HepG2 (cell line): ENCODE measurements around the gene NAT9. TPM values are rescaled to one million over a fixed set of nuclear protein-coding genes. Genes with fewer than 3 reads are reported as not detected.
A peak's percentile ranks its signal among the peaks of the same experiment; 100 is the strongest.

ENCODE experiments used
- ARNT2 ChIP-seq: sonication (generic); formaldehyde crosslinking; IDR thresholded peaks from 2 replicates; pipeline ENCODE4 v1.8.0; 2022; ENCODE audit warnings: mild to moderate bottlenecking, low read depth, missing genetic modification reagents, moderate library complexity
- ISX ChIP-seq: sonication (generic); formaldehyde crosslinking; conservative IDR thresholded peaks from 2 replicates; pipeline ENCODE4 v1.5.0; 2020; ENCODE audit warnings: missing genetic modification reagents
- KDM3A ChIP-seq: IDR thresholded peaks from 2 replicates; pipeline ENCODE4 v1.6.1; 2018; ENCODE audit warnings: low read depth, missing compliant biosample characterization
- MED13 ChIP-seq: sonication (generic); formaldehyde crosslinking; IDR thresholded peaks from 2 replicates; pipeline ENCODE4 v1.5.0; 2020; ENCODE audit warnings: missing genetic modification reagents
- NFYB ChIP-seq: sonication (generic); formaldehyde crosslinking; IDR thresholded peaks from 2 replicates; pipeline ENCODE4 v1.4.0; 2020; ENCODE audit warnings: missing genetic modification reagents
- NONO ChIP-seq, 2 experiments: fragments of 450-650 bp in 1 of 2; sonication (generic) in 1 of 2; formaldehyde crosslinking in 1 of 2; IDR thresholded peaks in 1 of 2; conservative IDR thresholded peaks in 1 of 2; 2 replicates each; pipeline versions ENCODE4 v1.6.1 to v1.8.0; 2017 to 2022; ENCODE audit warnings: mild to moderate bottlenecking in 1 of 2, missing genetic modification reagents in 1 of 2, moderate library complexity in 1 of 2
- PHF21A ChIP-seq: sonication (generic); formaldehyde crosslinking; IDR thresholded peaks from 2 replicates; pipeline ENCODE4 v1.5.0; 2020; ENCODE audit warnings: mild to moderate bottlenecking, missing genetic modification reagents
- POLR2G ChIP-seq: fragments of 200-400 bp; formaldehyde crosslinking; IDR thresholded peaks from 2 replicates; pipeline ENCODE4 v1.6.1; 2018; ENCODE audit warnings: mild to moderate bottlenecking, low read depth, low read length, moderate library complexity
- SIN3A ChIP-seq: IDR thresholded peaks from 2 replicates; pipeline ENCODE4 v1.6.1; 2011; ENCODE audit warnings: low read depth, mild to moderate bottlenecking, control low read depth, low read length, borderline replicate concordance
- ZBTB8A ChIP-seq: sonication (generic); formaldehyde crosslinking; IDR thresholded peaks from 2 replicates; pipeline ENCODE4 v1.4.0; 2020; ENCODE audit warnings: mild to moderate bottlenecking, low read depth, missing genetic modification reagents, borderline replicate concordance
- ZNF121 ChIP-seq: sonication (generic); formaldehyde crosslinking; IDR thresholded peaks from 2 replicates; pipeline ENCODE4 v1.5.0; 2020; ENCODE audit warnings: mild to moderate bottlenecking, missing genetic modification reagents
- ZNF296 ChIP-seq: sonication (generic); formaldehyde crosslinking; conservative IDR thresholded peaks from 2 replicates; pipeline ENCODE4 v1.5.0; 2020; ENCODE audit warnings: mild to moderate bottlenecking, missing genetic modification reagents
- ZNF598 ChIP-seq: sonication (generic); formaldehyde crosslinking; IDR thresholded peaks from 2 replicates; pipeline ENCODE4 v1.5.1; 2020; ENCODE audit warnings: mild to moderate bottlenecking, missing genetic modification reagents, borderline replicate concordance
- ZNF839 ChIP-seq: sonication (generic); formaldehyde crosslinking; IDR thresholded peaks from 2 replicates; pipeline ENCODE4 v1.4.0; 2020; ENCODE audit warnings: missing genetic modification reagents, mild to moderate bottlenecking, borderline replicate concordance
- ZSCAN30 ChIP-seq: sonication (generic); formaldehyde crosslinking; IDR thresholded peaks from 2 replicates; pipeline ENCODE4 v1.5.0; 2020; ENCODE audit warnings: mild to moderate bottlenecking, missing genetic modification reagents
- polyA plus RNA-seq, 8 experiments: library from polyadenylated mRNA; depleted of rRNA in 3 of 8; stranded (reverse) in 7 of 8; unstranded in 1 of 8; fragments of >200 nt; fragmentation: Illumina TruSeq in 4 of 8; extraction: Trizol in 4 of 8; gene quantifications; 2 replicates each; pipeline versions ENCODE4 v1.2.1 to v1.2.3, GENCODE V29; 2011 to 2016; ENCODE audit warnings: low read depth in 4 of 8, missing spikeins in 1 of 8, mixed read lengths in 1 of 8; ENCODE audit not compliant: insufficient read depth in 1 of 8
- total RNA-seq, 5 experiments: library from RNA; depleted of rRNA; stranded (reverse); fragments of >200 nt; fragmentation: Illumina TruSeq; extraction: Trizol; gene quantifications; 2 replicates each; pipeline ENCODE4 v1.2.3, GENCODE V29; 2016; ENCODE audit warnings: low read depth in 1 of 5
- TF ChIP-seq, protein P1 (sequence below), 2 experiments: sonication (generic) in 1 of 2; formaldehyde crosslinking in 1 of 2; IDR thresholded peaks; 2 replicates each; pipeline versions ENCODE4 v1.5.1 to v1.6.1; 2011 to 2020; ENCODE audit warnings: borderline replicate concordance in 1 of 2, low read depth in 1 of 2, low read length in 1 of 2, mild to moderate bottlenecking in 1 of 2, missing genetic modification reagents in 1 of 2, moderate library complexity in 1 of 2
- TF ChIP-seq, protein P2 (sequence below): IDR thresholded peaks from 2 replicates; pipeline ENCODE4 v1.6.1; 2016; ENCODE audit warnings: low read depth, missing genetic modification reagents, missing compliant biosample characterization
- TF ChIP-seq, protein P3 (sequence below): sonication (generic); formaldehyde crosslinking; IDR thresholded peaks from 2 replicates; pipeline ENCODE4 v1.4.0; 2020; ENCODE audit warnings: missing genetic modification reagents

Gene NAT9
- total and polyA plus RNA-seq, 2 of the 13 experiments (the other 11 are each of a cell fraction or from before 2014, with no cell fraction given), result 39.7 to 44.2 TPM

DNA sequence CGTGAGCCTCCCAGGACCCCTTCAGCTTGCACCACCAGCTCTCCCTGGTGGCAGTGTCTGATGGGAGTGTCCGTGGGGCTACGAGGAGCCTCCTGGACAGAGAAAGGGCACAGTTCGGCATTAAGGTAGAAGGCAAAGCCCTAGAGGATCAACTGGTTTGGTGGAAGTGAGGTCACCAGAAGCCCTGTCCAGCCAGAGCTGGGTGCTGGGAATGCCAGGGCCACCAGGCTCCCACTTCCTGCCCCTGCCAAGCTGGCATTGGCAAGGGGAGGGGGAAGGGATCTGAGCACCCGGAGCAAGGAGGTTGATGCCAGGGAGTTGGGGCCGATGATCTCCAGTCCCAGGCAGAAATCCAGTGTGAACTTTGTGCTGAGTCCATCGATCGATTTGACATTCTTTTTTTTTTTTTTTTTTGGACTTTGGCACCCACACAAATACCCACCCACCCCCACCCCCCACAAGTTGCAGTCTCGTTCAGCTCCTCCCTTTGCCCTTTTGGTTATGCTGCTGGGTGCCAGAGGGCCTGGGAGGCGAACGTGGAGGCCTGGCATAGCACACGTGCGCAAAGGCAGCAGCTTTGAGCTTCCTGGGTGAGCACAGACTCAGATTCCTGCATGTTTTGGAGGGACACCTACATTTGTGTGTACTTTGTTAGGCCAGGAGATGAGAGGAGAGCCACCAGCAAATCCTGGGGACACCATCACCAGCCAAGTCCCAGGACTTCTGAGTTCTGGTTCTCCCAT lies 25.6 kb downstream of the NAT9 start (continued):
- TF ChIP-seq, protein P1, sequence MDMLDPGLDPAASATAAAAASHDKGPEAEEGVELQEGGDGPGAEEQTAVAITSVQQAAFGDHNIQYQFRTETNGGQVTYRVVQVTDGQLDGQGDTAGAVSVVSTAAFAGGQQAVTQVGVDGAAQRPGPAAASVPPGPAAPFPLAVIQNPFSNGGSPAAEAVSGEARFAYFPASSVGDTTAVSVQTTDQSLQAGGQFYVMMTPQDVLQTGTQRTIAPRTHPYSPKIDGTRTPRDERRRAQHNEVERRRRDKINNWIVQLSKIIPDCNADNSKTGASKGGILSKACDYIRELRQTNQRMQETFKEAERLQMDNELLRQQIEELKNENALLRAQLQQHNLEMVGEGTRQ (IDR thresholded peaks at IDR 0.05; ENCODE audit: low read depth, low read length), result no peak
- TF ChIP-seq, protein P1 (CRISPR knock-in tag; IDR thresholded peaks at IDR 0.05; ENCODE audit: borderline replicate concordance), result 0 out of 2 replicates have a peak, but pooled peaks have one; percentile 46
- TF ChIP-seq NFYB (CRISPR knock-in tag) (0 out of 2 replicates have a peak, but pooled peaks have one; percentile 12), ZBTB8A (CRISPR knock-in tag) (no peak), ZSCAN30 (CRISPR knock-in tag) (no peak), PHF21A (CRISPR knock-in tag) (peak; percentile 80; the same call in 1 of the 2 replicates), SIN3A (peak; percentile 94), NONO (IDR thresholded peaks at IDR 0.05) (no peak), NONO (CRISPR knock-in tag; conservative IDR thresholded peaks at IDR 0.05) (peak; percentile 65), ARNT2 (CRISPR knock-in tag) (peak; percentile 71; the same call in 1 of the 2 replicates), ISX (CRISPR knock-in tag) (0 out of 2 replicates have a peak, but pooled peaks have one; percentile 65), KDM3A (CRISPR knock-in tag) (peak; percentile 71), POLR2G (peak; percentile 86), ZNF296 (no peak), MED13 (CRISPR knock-in tag) (peak; percentile 91; the same call in 1 of the 2 replicates), ZNF839 (CRISPR knock-in tag) (0 out of 2 replicates have a peak, but pooled peaks have one; percentile 19), ZNF121 (no peak; the same call in 1 of the 2 replicates), ZNF598 (peak; percentile 41; the same call in 1 of the 2 replicates)
- TF ChIP-seq, protein P2, sequence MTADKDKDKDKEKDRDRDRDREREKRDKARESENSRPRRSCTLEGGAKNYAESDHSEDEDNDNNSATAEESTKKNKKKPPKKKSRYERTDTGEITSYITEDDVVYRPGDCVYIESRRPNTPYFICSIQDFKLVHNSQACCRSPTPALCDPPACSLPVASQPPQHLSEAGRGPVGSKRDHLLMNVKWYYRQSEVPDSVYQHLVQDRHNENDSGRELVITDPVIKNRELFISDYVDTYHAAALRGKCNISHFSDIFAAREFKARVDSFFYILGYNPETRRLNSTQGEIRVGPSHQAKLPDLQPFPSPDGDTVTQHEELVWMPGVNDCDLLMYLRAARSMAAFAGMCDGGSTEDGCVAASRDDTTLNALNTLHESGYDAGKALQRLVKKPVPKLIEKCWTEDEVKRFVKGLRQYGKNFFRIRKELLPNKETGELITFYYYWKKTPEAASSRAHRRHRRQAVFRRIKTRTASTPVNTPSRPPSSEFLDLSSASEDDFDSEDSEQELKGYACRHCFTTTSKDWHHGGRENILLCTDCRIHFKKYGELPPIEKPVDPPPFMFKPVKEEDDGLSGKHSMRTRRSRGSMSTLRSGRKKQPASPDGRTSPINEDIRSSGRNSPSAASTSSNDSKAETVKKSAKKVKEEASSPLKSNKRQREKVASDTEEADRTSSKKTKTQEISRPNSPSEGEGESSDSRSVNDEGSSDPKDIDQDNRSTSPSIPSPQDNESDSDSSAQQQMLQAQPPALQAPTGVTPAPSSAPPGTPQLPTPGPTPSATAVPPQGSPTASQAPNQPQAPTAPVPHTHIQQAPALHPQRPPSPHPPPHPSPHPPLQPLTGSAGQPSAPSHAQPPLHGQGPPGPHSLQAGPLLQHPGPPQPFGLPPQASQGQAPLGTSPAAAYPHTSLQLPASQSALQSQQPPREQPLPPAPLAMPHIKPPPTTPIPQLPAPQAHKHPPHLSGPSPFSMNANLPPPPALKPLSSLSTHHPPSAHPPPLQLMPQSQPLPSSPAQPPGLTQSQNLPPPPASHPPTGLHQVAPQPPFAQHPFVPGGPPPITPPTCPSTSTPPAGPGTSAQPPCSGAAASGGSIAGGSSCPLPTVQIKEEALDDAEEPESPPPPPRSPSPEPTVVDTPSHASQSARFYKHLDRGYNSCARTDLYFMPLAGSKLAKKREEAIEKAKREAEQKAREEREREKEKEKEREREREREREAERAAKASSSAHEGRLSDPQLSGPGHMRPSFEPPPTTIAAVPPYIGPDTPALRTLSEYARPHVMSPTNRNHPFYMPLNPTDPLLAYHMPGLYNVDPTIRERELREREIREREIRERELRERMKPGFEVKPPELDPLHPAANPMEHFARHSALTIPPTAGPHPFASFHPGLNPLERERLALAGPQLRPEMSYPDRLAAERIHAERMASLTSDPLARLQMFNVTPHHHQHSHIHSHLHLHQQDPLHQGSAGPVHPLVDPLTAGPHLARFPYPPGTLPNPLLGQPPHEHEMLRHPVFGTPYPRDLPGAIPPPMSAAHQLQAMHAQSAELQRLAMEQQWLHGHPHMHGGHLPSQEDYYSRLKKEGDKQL (CRISPR knock-in tag), result 0 out of 2 replicates have a peak, but pooled peaks have one; percentile 52
- TF ChIP-seq, protein P3, sequence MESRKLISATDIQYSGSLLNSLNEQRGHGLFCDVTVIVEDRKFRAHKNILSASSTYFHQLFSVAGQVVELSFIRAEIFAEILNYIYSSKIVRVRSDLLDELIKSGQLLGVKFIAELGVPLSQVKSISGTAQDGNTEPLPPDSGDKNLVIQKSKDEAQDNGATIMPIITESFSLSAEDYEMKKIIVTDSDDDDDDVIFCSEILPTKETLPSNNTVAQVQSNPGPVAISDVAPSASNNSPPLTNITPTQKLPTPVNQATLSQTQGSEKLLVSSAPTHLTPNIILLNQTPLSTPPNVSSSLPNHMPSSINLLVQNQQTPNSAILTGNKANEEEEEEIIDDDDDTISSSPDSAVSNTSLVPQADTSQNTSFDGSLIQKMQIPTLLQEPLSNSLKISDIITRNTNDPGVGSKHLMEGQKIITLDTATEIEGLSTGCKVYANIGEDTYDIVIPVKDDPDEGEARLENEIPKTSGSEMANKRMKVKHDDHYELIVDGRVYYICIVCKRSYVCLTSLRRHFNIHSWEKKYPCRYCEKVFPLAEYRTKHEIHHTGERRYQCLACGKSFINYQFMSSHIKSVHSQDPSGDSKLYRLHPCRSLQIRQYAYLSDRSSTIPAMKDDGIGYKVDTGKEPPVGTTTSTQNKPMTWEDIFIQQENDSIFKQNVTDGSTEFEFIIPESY (CRISPR knock-in tag), result peak; percentile 56
